Epidermal melanocyte (primary cell): ENCODE measurements around the gene TNS2.
"Not testable (repeated sequence)": the region's sequence is repeated elsewhere in the genome, so short reads cannot be mapped to it uniquely, and the experiment has no call there.

Source experiments
- DNase-seq: peaks from one replicate; pipeline ENCODE4 v3.0.0; 2011; ENCODE audit warnings: low spot score; ENCODE audit not compliant: insufficient read length

Gene TNS2

GRCh38 chr12:53107122-53107521, 57.3 kb downstream of the TNS2 start:
- no peak for DNase-seq

- not testable (repeated sequence) for DNase-seq
Observed at GRCh38 chr12:53112431-53112830, 62.6 kb downstream of the TNS2 start.

- no peak for DNase-seq
Observed at GRCh38 chr12:53113136-53113705, 63.4 kb downstream of the TNS2 start.

- no peak for DNase-seq
Observed at GRCh38 chr12:53113951-53114350, 64.1 kb downstream of the TNS2 start.
